Hepatocyte (in vitro differentiated cells): ENCODE results near the gene CYTH4.

Source experiments
- CTCF ChIP-seq: fragments of 200-600 bp; sonication (generic); IDR thresholded peaks from 2 replicates; pipeline ENCODE4 v1.5.1; 2016; ENCODE audit warnings: antibody characterized with exemption, mild to moderate bottlenecking; ENCODE audit not compliant: poor library complexity
- EZH2phosphoT487 ChIP-seq: fragments of 200-600 bp; sonication (generic); IDR thresholded peaks from one replicate; pipeline ENCODE4 v1.6.1; 2018; ENCODE audit warnings: antibody characterized with exemption, mild to moderate bottlenecking, low read depth, moderate library complexity; ENCODE audit not compliant: unreplicated experiment, severe bottlenecking

GRCh38 chr22:37333724-37334460, 51.6 kb downstream of the CYTH4 start:
- TF ChIP-seq CTCF (no peak), EZH2phosphoT487 (no peak)
